Mesenchymal stem cell (in vitro differentiated cells and primary cell): Measurements from ENCODE around the gene SPRN.
"Not testable (repeated sequence)": the region's sequence is repeated elsewhere in the genome, so short reads cannot be mapped to it uniquely, and the experiment has no call there.

Experiments
- DNase-seq: peaks from one replicate; pipeline ENCODE4 v3.0.0-alpha.2; 2013
- H2AFZ ChIP-seq: one replicate; pipeline ENCODE4 v1.6.1; 2013; ENCODE audit warnings: low read depth, mild to moderate bottlenecking, control low read depth, inconsistent platforms, low read length, moderate library complexity
- H2AK5ac ChIP-seq: 2 replicates; pipeline ENCODE4 v1.6.1; 2013; ENCODE audit warnings: low read length, moderate library complexity, mild to moderate bottlenecking, inconsistent platforms; ENCODE audit not compliant: severe bottlenecking
- H2BK120ac ChIP-seq: one replicate; pipeline ENCODE4 v1.6.1; 2013; ENCODE audit warnings: low read depth, mild to moderate bottlenecking, inconsistent platforms, low read length, moderate library complexity
- H2BK12ac ChIP-seq, 2 experiments: one replicate each; pipeline ENCODE4 v1.6.1; 2013; ENCODE audit warnings: inconsistent platforms in 2 of 2, low read length in 2 of 2, mild to moderate bottlenecking in 2 of 2, moderate library complexity in 2 of 2, control low read depth in 1 of 2
- H2BK15ac ChIP-seq: one replicate; pipeline ENCODE4 v1.6.1; 2013; ENCODE audit warnings: mild to moderate bottlenecking, low read depth, inconsistent platforms; ENCODE audit not compliant: poor library complexity, severe bottlenecking
- H2BK5ac ChIP-seq: 2 replicates; pipeline ENCODE4 v1.6.1; 2013; ENCODE audit warnings: low read depth, mild to moderate bottlenecking, low read length, control low read depth, inconsistent platforms; ENCODE audit not compliant: poor library complexity, severe bottlenecking
- H3K14ac ChIP-seq, 2 experiments: one replicate each; pipeline ENCODE4 v1.6.1; 2013; ENCODE audit warnings: inconsistent platforms in 2 of 2, low read length in 2 of 2, control low read depth in 1 of 2, mild to moderate bottlenecking in 1 of 2, moderate library complexity in 1 of 2
- H3K18ac ChIP-seq, 2 experiments: one replicate each; pipeline ENCODE4 v1.6.1; 2013; ENCODE audit warnings: inconsistent platforms in 2 of 2, low read length in 2 of 2, control low read depth in 1 of 2, low read depth in 1 of 2, mild to moderate bottlenecking in 1 of 2
- H3K23ac ChIP-seq, 2 experiments: one replicate each; pipeline ENCODE4 v1.6.1; 2013; ENCODE audit warnings: inconsistent platforms in 2 of 2, low read length in 2 of 2, mild to moderate bottlenecking in 2 of 2, moderate library complexity in 2 of 2, control low read depth in 1 of 2
- H3K27ac ChIP-seq: 2 replicates; pipeline ENCODE4 v1.5.1; 2013; ENCODE audit warnings: mild to moderate bottlenecking, moderate library complexity, low read length, control low read depth, inconsistent platforms; ENCODE audit not compliant: poor library complexity, severe bottlenecking
- H3K27me3 ChIP-seq, 2 experiments: 2 replicates each; pipeline versions ENCODE4 v1.6.1 to v1.7.0; 2013; ENCODE audit warnings: low read length in 2 of 2, mild to moderate bottlenecking in 2 of 2, moderate library complexity in 2 of 2, control low read depth in 1 of 2, inconsistent platforms in 1 of 2; ENCODE audit not compliant: control insufficient read depth in 1 of 2, insufficient read depth in 1 of 2
- H3K36me3 ChIP-seq, 2 experiments: 2 replicates each; pipeline versions ENCODE4 v1.6.1 to v1.7.0; 2013; ENCODE audit warnings: low read length in 2 of 2, control low read depth in 1 of 2, inconsistent platforms in 1 of 2, low read depth in 1 of 2, mild to moderate bottlenecking in 1 of 2; ENCODE audit not compliant: insufficient read depth in 2 of 2, control insufficient read depth in 1 of 2
- H3K4ac ChIP-seq, 2 experiments: one replicate each; pipeline ENCODE4 v1.6.1; 2013; ENCODE audit warnings: inconsistent platforms in 2 of 2, low read length in 2 of 2, mild to moderate bottlenecking in 2 of 2, moderate library complexity in 2 of 2, control low read depth in 1 of 2, low read depth in 1 of 2
- H3K4me1 ChIP-seq: 2 replicates; pipeline ENCODE4 v1.6.1; 2013; ENCODE audit warnings: low read depth, low read length, control low read depth; ENCODE audit not compliant: control insufficient read depth, insufficient read depth
- H3K4me2 ChIP-seq: 2 replicates; pipeline ENCODE4 v1.6.1; 2013; ENCODE audit warnings: low read length, mild to moderate bottlenecking, inconsistent platforms; ENCODE audit not compliant: poor library complexity, severe bottlenecking
- H3K4me3 ChIP-seq, 2 experiments: 2 replicates each; pipeline versions ENCODE4 v1.5.1 to v1.7.0; 2013; ENCODE audit warnings: low read length in 2 of 2, mild to moderate bottlenecking in 2 of 2, control low read depth in 1 of 2, low read depth in 1 of 2; ENCODE audit not compliant: insufficient read depth in 1 of 2
- H3K79me1 ChIP-seq: replicated peaks from 2 replicates; pipeline ENCODE4 v1.6.1; 2013; ENCODE audit warnings: mild to moderate bottlenecking, control low read depth, low read length, inconsistent platforms; ENCODE audit not compliant: poor library complexity, severe bottlenecking
- H3K9ac ChIP-seq: 2 replicates; pipeline ENCODE4 v1.7.0; 2013; ENCODE audit warnings: mild to moderate bottlenecking, low read length, moderate library complexity
- H3K9me3 ChIP-seq: 2 replicates; pipeline ENCODE4 v1.7.0; 2013; ENCODE audit warnings: mild to moderate bottlenecking, low read length; ENCODE audit not compliant: control insufficient read depth
- H4K8ac ChIP-seq: one replicate; pipeline ENCODE4 v1.6.1; 2013; ENCODE audit warnings: inconsistent platforms, mild to moderate bottlenecking, low read length, moderate library complexity
- H4K91ac ChIP-seq: one replicate; pipeline ENCODE4 v1.6.1; 2013; ENCODE audit warnings: mild to moderate bottlenecking, low read length, inconsistent platforms
- WGBS: methylation state at CpG from one replicate; pipeline ENCODE4 v1.1.7; 2013; ENCODE audit warnings: mixed read lengths; 5-methylcytosine and 5-hydroxymethylcytosine counted together

The SPRN gene

GRCh38 chr10:133439517-133440461, 15.4 kb upstream of the SPRN start:
- Histone ChIP-seq H2AK5ac (no peak overlapping the region), H3K4ac (no peak overlapping the region), H2BK120ac (no peak overlapping the region), H3K79me1 (no peaks in the 10 kb centered on the region), H2BK12ac (no peak overlapping the region), H3K23ac (no peak overlapping the region), H4K8ac (no peak overlapping the region), H3K4me1 (peaks cover 11% of the 10 kb centered on the region), H3K14ac (no peak overlapping the region), H3K4me2 (no peak overlapping the region), H3K27me3 (no peaks in the 10 kb centered on the region), H3K9me3 (no peaks in the 10 kb centered on the region), H3K9ac (no peak overlapping the region), H3K18ac (no peak overlapping the region), H3K4me3 (no peak overlapping the region), H3K36me3 (peaks cover 5 to 21% of the 10 kb centered on the region in 2 experiments), H4K91ac (no peak overlapping the region), H2BK15ac (no peak overlapping the region), H3K27ac (no peak overlapping the region), H2BK5ac (no peak overlapping the region), H2AFZ (no peak overlapping the region)
- no peak for DNase-seq
- 82% methylated on average over 25 of the region's 25 CpGs for WGBS

GRCh38 chr10:133438711-133439273, 14.4 kb upstream of the SPRN start:
- Histone ChIP-seq H3K18ac (no peak overlapping the region), H3K4me3 (no peak overlapping the region), H3K36me3 (peaks cover 5 to 21% of the 10 kb centered on the region in 2 experiments), H2BK12ac (no peak overlapping the region), H3K79me1 (no peaks in the 10 kb centered on the region), H3K14ac (no peak overlapping the region), H3K4me2 (no peak overlapping the region), H2AFZ (no peak overlapping the region), H4K8ac (no peak overlapping the region), H3K9me3 (no peaks in the 10 kb centered on the region), H2BK5ac (no peak overlapping the region), H2BK120ac (no peak overlapping the region), H2AK5ac (no peak overlapping the region), H3K23ac (no peak overlapping the region), H3K27me3 (no peaks in the 10 kb centered on the region), H3K4me1 (peaks cover 11% of the 10 kb centered on the region), H3K4ac (no peak overlapping the region), H4K91ac (no peak overlapping the region), H3K27ac (no peak overlapping the region), H2BK15ac (no peak overlapping the region), H3K9ac (no peak overlapping the region)
- DNase-seq: no peak
- 76% methylated on average over 10 of the region's 11 CpGs for WGBS

- not testable (repeated sequence) for H3K4ac ChIP-seq, H2BK120ac ChIP-seq, H3K27ac ChIP-seq, H3K9ac ChIP-seq, H4K8ac ChIP-seq, H3K4me3 ChIP-seq, H3K14ac ChIP-seq, H3K36me3 ChIP-seq, H3K23ac ChIP-seq, H2BK12ac ChIP-seq, H3K9me3 ChIP-seq, H3K27me3 ChIP-seq, H2AFZ ChIP-seq, H4K91ac ChIP-seq, H3K79me1 ChIP-seq, H3K18ac ChIP-seq, H2BK15ac ChIP-seq, H3K4me2 ChIP-seq, H2BK5ac ChIP-seq, H2AK5ac ChIP-seq, DNase-seq, H3K4me1 ChIP-seq
- WGBS: no CpG with 5 or more reads among the region's 25 CpGs
These were observed 8.4 kb upstream of the SPRN start for GRCh38 chr10:133432789-133433188.

GRCh38 chr10:133431888-133432613, 7.6 kb upstream of the SPRN start:
- H3K4me2 ChIP-seq, H3K9ac ChIP-seq, H3K4me3 ChIP-seq, H3K14ac ChIP-seq, H2BK12ac ChIP-seq, H3K9me3 ChIP-seq, H3K4ac ChIP-seq, H3K23ac ChIP-seq, H2BK5ac ChIP-seq, H2BK15ac ChIP-seq, H4K8ac ChIP-seq, H3K27me3 ChIP-seq, H2BK120ac ChIP-seq, H3K18ac ChIP-seq, H3K36me3 ChIP-seq, H3K79me1 ChIP-seq, H3K4me1 ChIP-seq, H4K91ac ChIP-seq, DNase-seq, H2AK5ac ChIP-seq, H2AFZ ChIP-seq, H3K27ac ChIP-seq: not testable (repeated sequence)
- WGBS: 81% methylated on average over 3 of the region's 9 CpGs
